GM18517 (cell line): ENCODE measurements around the gene LAD1.

ENCODE experiments used
- ATAC-seq: cut with Tn5 transposase; IDR thresholded peaks from one replicate; pipeline ENCODE4 v1.9.1; 2021; ENCODE audit warnings: mild to moderate bottlenecking, moderate library complexity; ENCODE audit not compliant: unreplicated experiment

Gene LAD1

DNA sequence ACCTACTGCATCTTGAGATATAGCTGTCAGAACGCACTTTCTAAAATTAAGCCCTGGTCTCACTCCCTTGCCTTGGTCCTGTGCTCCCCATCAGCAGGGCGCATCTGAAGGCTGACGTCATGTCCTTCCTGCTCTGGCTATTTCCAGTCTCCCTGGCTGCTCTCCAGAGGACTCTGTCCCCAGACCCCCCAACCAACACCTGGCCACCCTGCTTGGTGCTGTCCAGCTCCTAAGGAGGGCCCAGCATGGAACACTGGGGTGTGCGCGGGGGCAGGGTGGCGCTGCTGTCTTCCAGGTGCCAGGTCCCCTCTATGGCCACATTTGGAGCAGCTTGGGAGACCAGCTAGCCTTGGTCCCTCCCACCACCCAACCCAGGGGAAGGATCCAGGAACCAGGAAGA is 29.9 kb downstream of the LAD1 start:
- no peak for ATAC-seq

DNA sequence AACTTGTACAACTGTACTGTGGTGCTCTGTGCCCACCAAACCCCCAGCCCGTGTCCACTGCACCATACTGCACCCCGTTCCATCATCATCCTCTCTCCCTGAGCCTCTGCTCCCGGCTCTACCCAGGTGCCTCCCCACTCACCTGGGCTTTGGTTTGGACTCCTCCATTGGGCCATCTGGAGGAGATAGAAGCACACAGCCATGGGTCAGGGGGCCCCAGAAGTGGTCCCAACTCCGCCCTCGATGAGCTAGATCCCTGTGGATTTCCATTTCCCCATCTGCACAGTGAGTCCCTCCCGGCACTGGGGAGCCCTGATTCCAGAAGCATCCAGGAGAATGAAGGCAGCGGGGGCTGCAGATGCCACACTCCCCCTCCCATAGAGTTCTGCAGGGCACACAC is 32.4 kb downstream of the LAD1 start:
- no peak for ATAC-seq

DNA sequence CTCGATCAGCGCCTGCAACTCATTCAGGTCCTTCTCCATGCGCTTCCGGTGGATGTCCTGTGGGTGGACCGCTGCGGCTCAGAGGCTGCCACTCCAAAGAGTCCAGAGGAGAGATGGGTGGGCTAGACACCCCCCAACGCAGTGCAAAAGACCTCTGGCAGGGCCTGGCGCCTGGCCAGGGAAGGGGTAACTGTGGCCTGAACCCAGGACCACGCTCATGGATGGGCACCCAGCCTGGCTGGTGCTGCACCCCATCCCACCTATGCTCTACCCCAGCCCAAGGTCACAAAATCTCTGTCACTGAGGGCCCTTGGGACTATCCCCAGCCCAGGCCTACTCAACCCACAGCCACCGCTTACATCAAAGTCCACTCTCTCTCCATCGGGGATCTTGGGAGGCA is 33.9 kb downstream of the LAD1 start:
- ATAC-seq: no peak

DNA sequence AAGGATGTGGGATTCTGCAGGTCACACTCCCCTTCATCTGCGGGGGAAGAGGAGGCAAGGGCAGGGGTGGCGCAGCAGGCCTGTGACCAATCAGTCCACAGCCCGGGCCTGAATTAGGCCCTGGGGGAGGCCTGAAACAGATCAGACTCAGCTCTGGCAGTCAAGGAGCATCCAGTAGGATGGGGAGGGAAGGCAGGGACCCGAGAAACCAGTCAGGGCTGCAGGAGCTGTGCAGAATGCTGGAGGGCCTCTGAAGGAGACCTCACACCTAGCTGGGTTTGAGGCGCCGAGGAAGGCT is 34.4 kb downstream of the LAD1 start:
- no peak for ATAC-seq

DNA sequence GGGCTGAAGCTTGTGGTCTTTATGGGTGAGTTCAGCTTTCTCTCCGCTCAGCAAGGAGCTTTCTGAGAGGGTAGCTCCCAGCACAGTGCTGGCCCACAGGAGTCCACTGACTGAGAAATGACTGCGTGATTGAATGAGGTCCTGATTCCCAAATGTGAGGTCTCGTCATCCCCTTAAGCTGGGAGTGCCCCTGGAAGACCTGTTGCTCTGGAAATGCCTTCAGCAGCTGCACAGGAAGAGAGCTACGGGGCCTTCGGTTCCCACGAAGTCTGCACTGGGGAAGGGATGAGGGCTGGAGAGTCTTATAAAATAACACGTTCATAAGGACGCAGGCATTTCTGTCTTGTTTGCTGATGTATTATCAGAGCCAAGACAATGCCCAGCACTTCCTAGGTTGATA is 35.7 kb downstream of the LAD1 start:
- ATAC-seq: no peak

DNA sequence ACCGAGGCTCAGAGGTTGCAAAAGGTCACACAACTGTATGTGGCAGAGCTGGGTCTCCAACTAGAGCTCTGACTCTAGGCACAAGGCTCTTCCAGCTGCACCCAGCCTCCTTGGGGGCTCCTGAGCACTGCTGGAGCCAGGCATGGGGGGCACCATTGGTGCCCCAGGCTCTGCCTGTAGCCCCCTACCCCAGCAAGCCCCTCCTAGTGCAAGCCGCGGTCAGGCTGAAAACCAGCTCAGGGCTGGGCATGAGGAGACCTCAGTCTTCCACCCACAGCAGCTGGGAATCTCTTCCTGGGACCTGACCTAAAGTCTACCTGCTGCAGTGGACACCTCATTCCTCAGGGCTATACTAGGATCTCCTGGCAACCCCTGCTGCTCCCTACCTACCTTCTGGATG is 36.2 kb downstream of the LAD1 start:
- no peak for ATAC-seq

DNA sequence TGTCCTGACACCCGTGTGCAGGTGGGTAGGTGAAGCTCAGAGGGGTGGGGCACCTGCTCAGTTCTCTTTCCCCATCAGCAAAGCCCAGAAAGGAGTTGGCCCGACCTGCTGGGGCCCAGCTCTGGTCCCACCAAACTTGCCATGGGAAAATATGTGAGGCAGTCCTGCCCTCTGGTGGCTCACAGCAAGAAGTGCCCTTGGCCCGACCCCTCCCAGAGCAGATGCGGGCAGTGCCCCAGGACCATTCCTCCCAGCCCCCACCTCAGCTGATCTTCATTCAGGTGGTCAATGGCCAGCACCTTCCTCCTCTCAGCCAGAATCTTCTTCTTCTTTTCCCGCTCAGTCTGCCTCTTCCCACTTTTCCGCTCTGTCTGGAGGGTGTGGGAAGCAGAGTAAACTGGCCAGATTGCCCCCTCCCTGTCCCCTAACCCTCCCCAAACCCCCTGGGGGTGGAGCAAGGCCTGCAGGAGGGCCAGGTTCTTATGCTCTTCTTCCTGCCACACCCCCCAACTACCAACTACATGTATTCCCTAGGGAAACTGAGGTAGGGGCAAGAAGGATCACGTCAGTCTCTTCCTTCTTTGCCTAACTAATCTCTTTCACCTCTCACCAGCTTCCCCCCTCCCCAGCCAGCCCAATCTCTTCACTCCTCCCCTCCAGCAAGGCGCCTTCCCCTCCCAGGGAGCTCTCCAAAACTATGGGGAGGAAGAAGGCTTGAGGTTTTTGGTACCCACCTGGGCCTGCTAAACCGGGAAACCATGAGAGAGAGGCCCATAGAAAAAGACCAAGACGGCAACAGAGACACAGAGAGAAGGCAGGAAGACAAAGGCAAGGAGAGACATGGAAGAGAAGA is 37.2 kb downstream of the LAD1 start:
- no peak for ATAC-seq

DNA sequence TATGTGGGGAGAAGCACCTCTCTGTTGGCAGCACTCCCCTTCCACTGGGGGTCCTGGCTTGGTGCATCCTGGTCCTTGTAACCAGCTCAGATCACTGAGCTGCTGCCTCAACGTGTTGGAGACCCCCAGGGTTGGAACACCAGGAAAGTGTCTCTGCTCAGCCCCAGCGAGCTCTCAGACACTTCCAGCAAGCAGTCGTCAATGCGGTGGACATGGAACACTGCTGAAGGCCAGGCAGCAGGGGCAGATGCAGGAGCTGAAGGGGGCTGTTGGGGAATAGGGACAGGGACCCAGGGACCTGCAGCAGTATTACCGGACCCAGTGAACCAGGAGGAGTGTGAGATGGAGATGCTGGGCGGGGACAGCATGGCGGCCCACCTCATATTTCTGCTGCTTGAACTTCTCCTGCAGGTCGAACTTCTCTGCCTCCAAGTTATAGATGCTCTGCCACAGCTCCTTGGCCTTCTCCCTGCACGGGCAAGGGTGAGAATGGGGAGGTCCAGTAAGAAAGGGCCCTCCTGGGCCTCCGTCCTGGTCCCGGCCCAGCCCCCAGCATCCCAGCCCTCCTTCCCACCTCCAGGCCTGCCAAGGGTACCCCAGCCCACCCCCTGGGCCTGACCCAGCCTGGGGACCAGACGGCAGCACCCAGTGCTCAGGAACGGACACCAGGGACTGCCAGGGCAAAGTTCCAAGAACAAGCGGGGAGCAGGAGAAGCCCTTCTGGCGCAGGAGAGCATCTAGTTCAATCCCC is 38.0 kb downstream of the LAD1 start:
- ATAC-seq: no peak

DNA sequence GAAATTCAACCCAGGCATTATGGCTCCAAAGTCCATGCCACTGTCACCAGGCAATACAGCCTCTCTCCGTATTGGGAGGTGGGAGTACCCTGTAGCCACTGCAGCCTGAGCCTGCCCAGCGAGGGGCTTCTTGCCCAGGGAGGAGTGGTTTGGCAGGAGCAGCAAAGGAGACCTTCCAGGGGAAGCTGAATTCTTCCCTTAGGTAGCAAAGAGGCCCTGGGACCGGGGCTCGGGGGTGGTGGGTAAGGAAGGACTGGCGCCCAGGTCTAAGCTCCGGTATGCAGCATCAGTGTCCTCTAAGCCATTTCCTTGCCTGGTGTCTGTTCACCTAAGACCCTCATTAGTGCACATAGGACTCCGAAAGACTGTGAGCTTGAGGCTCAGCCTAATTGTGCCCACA is 38.6 kb downstream of the LAD1 start:
- no peak for ATAC-seq

DNA sequence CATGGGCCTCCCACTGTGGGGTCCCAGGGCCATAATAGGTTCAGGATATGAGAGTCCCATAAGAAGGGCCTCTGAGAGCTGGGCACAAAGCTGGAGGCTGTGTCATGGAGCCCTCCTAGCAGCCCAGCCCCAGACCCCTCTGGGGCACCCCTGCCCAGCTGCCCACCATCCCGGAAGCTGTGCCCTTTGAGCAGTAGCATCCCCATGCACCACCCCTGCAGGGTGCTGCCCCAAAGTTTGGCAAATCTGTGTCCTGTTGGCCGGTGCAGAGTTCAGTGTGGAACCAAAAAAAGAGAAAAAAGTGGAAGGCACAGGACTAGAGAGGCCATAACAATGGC is 39.3 kb downstream of the LAD1 start:
- ATAC-seq: no peak

DNA sequence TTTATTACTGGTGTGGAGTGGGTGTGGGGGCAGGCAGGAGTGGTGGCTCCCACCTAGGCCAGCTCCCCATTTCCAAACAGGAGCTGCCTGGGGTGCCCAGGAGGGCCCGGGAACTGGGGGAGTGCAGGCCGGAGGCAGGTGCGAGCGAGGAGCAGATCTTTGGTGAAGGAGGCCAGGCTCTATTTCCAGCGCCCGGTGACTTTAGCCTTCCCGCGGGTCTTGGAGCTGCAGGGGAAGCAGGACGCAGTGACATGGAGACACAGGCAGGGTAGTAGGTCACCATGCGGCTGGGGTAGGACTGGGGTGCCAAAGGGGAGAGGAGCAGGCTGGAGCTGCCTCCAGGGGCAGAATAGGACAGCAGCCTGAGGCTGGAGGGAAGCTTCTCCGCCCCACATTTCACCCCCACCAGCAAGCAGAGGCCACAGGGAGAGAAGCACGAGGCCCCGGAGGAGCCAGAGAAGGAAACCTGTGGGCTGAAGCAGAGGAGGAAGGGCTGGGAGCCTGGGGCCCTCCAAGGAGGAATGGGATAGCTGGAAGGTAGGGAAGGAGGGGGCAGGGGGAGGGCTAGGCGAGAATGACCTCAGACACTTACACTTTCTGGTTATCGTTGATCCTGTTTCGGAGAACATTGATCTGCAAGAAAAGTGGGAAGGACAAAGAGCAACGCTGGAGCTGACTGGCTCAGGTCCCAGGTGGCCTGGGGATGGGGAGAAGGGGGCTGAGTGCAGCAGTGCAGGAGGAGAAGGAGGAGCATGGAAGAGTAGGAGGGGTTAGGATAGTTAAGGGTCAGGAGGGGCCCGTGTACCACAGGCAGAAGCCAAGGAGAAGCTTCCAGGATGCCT is 39.9 kb downstream of the LAD1 start:
- no peak for ATAC-seq

DNA sequence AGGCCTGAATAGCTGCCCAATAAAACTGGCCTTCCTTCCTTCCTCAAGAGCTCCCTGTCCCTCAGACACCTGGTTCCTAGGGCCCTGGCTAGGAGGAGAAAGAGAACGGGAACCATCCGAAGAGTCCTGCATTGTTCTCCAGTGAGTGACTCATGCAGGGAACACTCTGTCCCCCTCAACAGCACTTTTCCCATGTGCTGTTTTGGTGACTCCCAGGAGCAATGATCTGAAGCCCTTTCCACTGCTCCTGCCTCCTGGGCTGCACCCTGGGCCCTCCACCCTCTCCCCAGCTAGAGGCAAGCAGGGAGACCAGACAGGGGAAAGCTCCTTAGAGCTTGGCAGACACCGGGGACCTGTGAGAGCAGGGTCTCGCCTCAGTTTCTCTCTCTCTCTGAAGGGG is 40.5 kb downstream of the LAD1 start:
- ATAC-seq: no peak

DNA sequence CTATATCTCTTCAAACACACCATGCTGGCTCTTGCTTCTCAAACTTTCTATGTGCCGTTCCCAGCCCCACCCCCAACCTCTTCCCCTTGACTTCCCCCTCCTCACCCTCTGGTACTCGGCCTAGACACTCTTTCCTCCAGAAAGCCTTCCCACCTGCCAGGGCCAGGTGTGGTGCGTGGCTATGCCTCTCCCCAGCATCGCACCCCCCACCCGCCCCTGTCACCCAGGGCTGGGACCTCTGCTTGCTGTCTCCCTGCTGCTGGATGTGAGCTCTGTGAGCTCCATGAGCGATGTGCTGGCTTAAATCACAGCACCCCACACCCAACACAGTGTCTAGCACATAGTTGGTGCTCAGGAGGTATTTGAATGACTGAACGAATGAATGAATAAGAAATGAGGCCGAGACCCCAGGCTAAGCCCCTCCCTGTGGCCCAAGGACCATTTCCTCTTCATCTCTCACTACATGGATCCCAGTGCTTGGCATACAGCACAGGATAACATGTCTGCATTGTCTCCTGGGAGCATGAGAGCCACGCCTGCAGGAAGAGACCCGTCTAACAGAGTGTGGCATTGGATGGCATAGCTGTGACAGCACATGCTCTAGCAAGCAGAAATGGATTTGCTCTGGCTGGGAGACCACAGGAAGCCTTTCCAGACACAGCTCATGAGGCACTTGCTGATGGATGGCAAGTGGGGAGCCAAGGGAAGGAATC is 41.3 kb downstream of the LAD1 start:
- ATAC-seq: no peak

DNA sequence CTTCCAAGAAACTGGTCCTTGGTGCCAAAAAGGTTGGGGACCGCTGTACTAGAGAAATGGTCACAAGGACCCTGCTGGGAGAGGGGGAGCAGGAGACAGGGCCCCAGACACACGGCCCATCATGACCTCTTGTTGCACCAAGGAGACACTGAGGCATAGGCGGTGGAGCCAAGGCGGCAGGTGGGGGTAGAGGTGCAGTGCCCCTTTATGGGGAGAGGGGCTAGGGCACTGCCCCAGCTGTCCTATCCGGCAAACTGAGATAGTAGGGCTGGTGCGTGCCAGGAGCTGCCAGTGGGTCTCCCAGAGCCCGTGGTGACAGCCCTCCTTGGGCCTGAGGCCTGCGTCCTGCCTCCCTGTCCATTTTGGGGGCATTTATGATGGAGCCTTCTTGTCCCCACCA is 41.9 kb downstream of the LAD1 start:
- no peak for ATAC-seq

DNA sequence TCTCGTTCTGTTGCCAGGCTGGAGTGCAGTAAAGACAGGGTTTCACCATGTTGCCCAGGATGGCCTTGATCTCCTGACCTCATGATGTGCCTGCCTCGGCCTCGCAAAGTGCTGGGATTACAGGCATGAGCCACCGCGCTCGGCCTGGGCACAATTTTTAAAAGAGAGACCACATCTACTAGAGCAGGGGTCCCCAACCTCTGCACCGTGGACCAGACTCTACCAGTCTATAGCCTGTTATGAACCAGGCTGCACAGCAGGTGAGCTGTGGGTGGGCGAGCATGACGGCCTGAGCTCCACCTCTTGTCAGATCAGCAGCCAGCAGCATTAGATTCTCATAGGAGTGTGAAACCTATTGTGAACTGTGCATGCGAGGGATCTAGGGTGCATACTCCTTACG is 42.4 kb downstream of the LAD1 start:
- ATAC-seq: no peak

DNA sequence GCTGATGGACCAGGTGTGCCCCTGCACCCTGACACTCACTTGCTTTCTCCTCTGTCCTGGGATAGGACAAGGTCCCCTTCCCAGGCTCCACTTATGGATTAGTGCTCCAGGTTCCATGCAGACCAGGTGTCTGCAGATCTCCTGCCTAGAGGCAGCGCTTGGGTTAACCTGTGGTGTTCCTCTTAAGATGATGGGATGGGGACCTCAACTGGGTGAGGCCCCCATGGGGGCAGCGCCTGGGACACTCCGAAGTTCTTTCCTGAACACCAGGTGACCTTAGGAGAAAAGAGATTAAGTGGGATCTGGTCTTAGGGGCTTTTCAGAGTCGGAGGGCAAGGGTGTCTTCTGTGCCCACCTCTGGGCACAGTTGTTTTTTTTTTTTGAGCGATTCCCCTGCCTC is 42.9 kb downstream of the LAD1 start:
- ATAC-seq: no peak

DNA sequence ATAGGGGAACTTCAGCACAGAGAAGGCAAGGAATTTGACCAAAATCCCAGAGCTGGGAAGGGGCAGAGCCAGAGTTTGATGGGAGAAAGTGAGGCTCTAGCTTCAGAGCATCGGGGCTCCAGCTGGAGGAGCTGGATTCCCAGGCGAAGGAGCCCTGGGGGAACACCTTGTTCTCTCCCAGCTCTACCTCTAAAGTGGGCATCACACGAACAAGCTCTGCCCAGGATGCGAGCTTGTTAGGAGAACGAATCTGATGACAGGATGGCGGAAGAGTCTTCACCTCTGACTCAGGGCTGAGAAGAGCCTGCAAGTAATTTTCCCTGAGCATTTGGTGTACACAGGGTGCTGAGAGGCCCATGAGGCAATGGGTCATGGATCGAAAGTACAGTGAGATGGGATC is 43.7 kb downstream of the LAD1 start:
- ATAC-seq: no peak

DNA sequence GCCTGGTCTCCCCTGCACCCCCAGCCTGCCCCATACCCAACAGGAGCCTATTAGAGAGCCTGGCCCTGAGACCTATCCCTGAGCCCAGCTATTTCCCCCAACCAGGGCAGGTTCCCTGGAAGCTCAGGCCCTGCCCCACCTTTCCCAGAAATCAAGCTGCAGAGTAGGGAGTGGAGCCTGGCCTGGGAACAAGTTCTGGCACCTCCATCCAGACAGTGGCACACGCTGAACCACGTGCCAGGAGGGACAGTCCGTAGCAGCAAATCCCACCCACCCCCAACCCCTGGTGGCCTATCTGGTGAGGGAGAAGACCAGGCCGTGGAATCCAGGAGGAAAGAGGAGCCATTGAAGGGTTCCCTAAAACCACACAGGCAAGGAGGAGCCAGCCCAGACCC is 44.2 kb downstream of the LAD1 start:
- ATAC-seq: no peak

DNA sequence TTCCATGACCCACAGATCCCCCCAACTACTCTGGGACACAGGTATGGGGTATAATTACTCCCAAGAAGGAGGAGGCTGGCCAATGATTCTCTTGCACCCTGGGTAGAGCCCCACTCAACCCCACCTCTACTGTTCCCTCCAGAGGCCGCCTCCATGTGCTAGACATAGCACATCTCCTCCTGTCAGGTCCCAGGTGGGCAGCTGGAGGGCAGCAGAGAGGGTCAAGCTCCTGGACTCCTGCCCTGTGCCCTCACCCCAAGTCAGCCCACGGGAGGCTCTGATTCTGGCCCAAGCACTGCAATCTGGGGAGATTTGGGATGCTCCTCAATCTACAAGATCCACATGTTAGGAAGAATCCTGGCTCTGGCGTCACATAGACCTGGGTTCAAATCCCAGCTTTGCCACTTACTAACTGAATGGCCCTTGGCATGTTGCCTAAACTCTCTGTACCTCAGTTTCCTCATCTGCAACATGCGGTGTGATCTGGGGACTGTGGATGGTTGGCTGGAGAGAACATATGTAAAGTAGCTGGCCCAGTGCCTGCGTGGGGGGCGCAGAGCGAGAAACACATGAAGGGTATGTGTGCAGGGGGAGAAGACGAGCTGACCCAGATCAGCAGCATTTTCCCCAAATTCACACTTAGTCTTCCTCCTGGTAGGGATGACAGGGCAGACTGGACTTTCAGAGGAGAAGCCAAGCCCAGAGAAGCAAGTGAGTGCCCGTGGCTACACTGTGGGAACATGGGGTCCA is 44.8 kb downstream of the LAD1 start:
- no peak for ATAC-seq

DNA sequence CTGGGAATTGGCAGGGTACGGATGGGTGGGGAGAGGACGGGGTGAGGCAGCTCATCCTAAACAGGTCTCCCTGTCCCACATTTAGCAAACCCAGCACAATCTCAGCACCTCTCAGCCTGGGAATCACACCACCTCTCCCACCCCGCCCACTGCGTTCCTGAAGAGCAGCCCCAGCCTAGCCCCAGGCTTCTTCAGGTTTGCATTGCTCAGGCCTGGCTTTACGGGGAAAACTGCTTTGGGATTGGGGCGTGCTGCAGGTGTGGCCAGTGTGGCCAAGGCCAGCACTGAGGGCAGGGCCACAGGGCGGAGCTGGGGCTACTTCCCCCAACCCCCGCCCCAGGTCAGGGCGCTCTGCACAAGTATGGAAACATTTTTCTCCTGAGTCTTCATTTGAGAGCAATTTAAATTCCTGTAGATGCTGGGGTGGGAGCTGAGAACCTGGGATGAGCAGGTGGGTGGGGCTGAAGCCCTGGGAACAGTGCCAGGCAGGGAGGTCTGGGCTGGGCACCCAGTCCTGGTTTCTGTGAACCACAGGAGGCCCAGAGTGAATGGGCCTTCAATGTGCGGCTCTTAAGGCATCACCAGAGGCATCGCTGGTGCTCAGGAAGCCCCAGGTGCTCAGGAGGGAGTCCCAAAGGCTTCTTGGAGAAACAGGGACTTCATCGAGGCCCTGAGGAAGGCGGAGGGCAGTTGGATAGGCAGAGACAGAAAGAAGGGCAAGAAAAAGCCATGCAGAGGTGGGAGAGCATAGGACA is 45.8 kb downstream of the LAD1 start:
- ATAC-seq: no peak
